ENCODE measurements around the gene RPS6KA1. TPM values are rescaled to one million over a fixed set of nuclear protein-coding genes. Genes with fewer than 3 reads are reported as not detected.
A peak's percentile ranks its signal among the peaks of the same experiment; 100 is the strongest.

RPS6KA1 gene
- total and polyA plus RNA-seq, 2 of the 13 experiments (the other 11 are each of a cell fraction or from before 2014, with no cell fraction given) = 19.6 to 24.2 TPM

DNA sequence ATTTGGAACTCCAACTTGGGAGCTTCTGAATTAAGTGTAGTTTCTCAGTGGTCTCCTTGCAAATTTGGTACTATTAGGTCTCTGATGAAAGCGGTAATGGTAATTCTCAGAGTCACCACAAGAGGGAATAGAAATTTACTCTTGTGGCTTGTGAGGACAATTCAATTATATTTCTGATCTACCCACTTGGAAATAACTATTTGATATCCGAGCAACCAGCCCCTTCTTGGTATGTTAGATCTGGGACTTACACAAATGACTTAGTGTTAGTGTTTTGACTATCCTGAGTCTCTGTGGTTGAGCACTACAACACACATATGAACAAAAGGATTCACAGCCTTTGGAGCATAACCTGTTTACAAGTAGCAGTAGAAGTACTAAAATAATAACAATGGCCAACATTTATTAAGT, 68.1 kb downstream of the RPS6KA1 start:
- Histone ChIP-seq H2AFZ (ENCODE audit: low read length) (no peak overlapping the region), H3K9ac (ENCODE audit: insufficient read depth, low read depth, low read length) (no peak overlapping the region), H3K79me2 (ENCODE audit: insufficient read depth, low read length) (no peaks in the 10 kb centered on the region), H4K20me1 (ENCODE audit: insufficient read depth, low read length) (no peaks in the 10 kb centered on the region), H3K4me1 (ENCODE audit: insufficient read depth, low read length) (no peaks in the 10 kb centered on the region), H3K4me2 (ENCODE audit: low read depth, low read length) (no peak overlapping the region), H3K36me3 (replicated peaks in 1 of 2; ENCODE audit: control insufficient read depth in 1 of 2, insufficient read depth in 2 of 2, low read length in 2 of 2) (no peaks in the 10 kb centered on the region), H3K27ac (ENCODE audit: extremely low read length, insufficient read depth, low read length) (no peak overlapping the region), H3K4me3 (replicated peaks in 1 of 3; ENCODE audit: insufficient read depth in 1 of 3, low read depth in 2 of 3, low read length in 3 of 3) (no peak overlapping the region), H3K27me3 (ENCODE audit: control insufficient read depth in 1 of 2, insufficient read depth in 2 of 2, low read length in 2 of 2) (no peaks in the 10 kb centered on the region; a peak in 1 of 5 replicates), H3K9me3 (ENCODE audit: low read length) (no peaks in the 10 kb centered on the region)
- POLR2A ChIA-PET = no interaction called here
- intact Hi-C loops (cut with micrococcal nuclease; ENCODE audit: unreplicated experiment) (no loop called here), in situ Hi-C loops (cut with HindIII; ENCODE audit: extremely low pct_ligation_motif_present, low pct_unique_long_range_greater_than_20kb) (no loop called here)
- CTCF ChIA-PET (ENCODE audit: low intra/inter-chr PET ratio, low total read pairs) = interaction anchor here (1.0 to 1.8 kb wide), 2 partner anchors 97 to 191 kb away, joined by 4 to 8 read pairs; no protein-coding TSS in a partner anchor
- no TSS peak for BruUV-seq (replicated peaks)
- DNase-seq (ENCODE audit: low spot score) (peak; percentile 53), FAIRE-seq (peak; percentile 53), ATAC-seq (0 out of 3 replicates have a peak, but pooled peaks have one; percentile 35)
- 14% methylated on average over 2 of the region's 2 CpGs for WGBS (ENCODE audit: low lambda C conversion rate)
- TF ChIP-seq STAG1 (CRISPR knock-in tag; IDR thresholded peaks at IDR 0.05) (peak; percentile 33), CTCF (CRISPR knock-in tag; IDR thresholded peaks at IDR 0.05) (peak; percentile 41), SMC3 (IDR thresholded peaks at IDR 0.05; ENCODE audit: low read length) (0 out of 2 replicates have a peak, but pooled peaks have one; percentile 18), POLR2AphosphoS5 (IDR thresholded peaks at IDR 0.05; ENCODE audit: low read depth, low read length) (no peak), NPAS2 (CRISPR knock-in tag; IDR thresholded peaks at IDR 0.05; ENCODE audit: borderline replicate concordance) (no peak)

DNA sequence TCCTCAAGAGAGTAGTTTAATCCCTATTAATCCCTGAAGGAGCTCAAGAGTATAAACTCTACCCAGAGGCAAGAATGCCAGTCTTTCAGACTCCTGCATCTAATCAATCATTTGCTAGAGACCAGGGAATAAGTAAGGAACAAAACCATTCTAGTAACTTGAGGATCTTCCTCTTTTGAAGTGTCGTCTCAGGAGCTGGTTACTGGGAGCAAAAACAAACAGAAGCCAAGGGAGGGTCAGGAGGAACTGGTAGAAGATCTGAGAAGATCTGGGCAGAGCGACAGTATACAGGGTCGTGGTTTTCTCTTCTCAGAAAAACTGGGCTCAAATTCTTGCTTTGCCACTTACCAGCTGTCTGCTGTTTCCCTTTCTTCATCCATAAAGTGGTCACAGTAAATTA, 69.3 kb downstream of the RPS6KA1 start:
- no peaks in the 10 kb centered on the region for H4K20me1 ChIP-seq (ENCODE audit: insufficient read depth, low read length)
- H3K9me3 ChIP-seq (ENCODE audit: low read length) = no peaks in the 10 kb centered on the region
- no peaks in the 10 kb centered on the region for H3K36me3 ChIP-seq (replicated peaks in 1 of 2; ENCODE audit: control insufficient read depth in 1 of 2, insufficient read depth in 2 of 2, low read length in 2 of 2)
- no peaks in the 10 kb centered on the region for H3K79me2 ChIP-seq (ENCODE audit: insufficient read depth, low read length)
- no peak overlapping the region for H3K9ac ChIP-seq (ENCODE audit: insufficient read depth, low read depth, low read length)
- H3K4me2 ChIP-seq (ENCODE audit: low read depth, low read length) = no peak overlapping the region
- H3K4me3 ChIP-seq (replicated peaks in 1 of 3; ENCODE audit: insufficient read depth in 1 of 3, low read depth in 2 of 3, low read length in 3 of 3) = no peak overlapping the region
- no TSS peak for BruUV-seq (replicated peaks)
- ChIA-PET POLR2A (interaction anchor here (1.0 kb wide), 1 partner anchor 95 kb away, joined by 3 read pairs; no protein-coding TSS in a partner anchor), CTCF (ENCODE audit: low intra/inter-chr PET ratio, low total read pairs) (interaction anchor here (1.8 kb wide), 1 partner anchor 190 kb away, joined by 8 read pairs; no protein-coding TSS in a partner anchor)
- no peak overlapping the region for H2AFZ ChIP-seq (ENCODE audit: low read length)
- in situ Hi-C loops (cut with HindIII; ENCODE audit: extremely low pct_ligation_motif_present, low pct_unique_long_range_greater_than_20kb) = no loop called here
- intact Hi-C loops (cut with micrococcal nuclease; ENCODE audit: unreplicated experiment) = no loop called here
- H3K27ac ChIP-seq (ENCODE audit: extremely low read length, insufficient read depth, low read length) = no peak overlapping the region
- no peaks in the 10 kb centered on the region for H3K4me1 ChIP-seq (ENCODE audit: insufficient read depth, low read length)
- WGBS (ENCODE audit: low lambda C conversion rate) = 43% methylated on average over 3 of the region's 3 CpGs
- FAIRE-seq (no peak), ATAC-seq (no peak), DNase-seq (ENCODE audit: low spot score) (no peak)
- H3K27me3 ChIP-seq (ENCODE audit: control insufficient read depth in 1 of 2, insufficient read depth in 2 of 2, low read length in 2 of 2) = no peaks in the 10 kb centered on the region; a peak in 1 of 5 replicates
- no peak for TF ChIP-seq EHMT2 (IDR thresholded peaks at IDR 0.05; ENCODE audit: borderline replicate concordance, low read depth, low read length)
- TF ChIP-seq ETV6 (CRISPR knock-in tag; conservative IDR thresholded peaks at IDR 0.05) = no peak
- no peak for TF ChIP-seq ZNF557 (CRISPR knock-in tag; IDR thresholded peaks at IDR 0.05)
- no peak for TF ChIP-seq ZGPAT (CRISPR knock-in tag; IDR thresholded peaks at IDR 0.05)
- no peak for TF ChIP-seq CCAR2 (optimal IDR thresholded peaks at IDR 0.05; ENCODE audit: low read depth, low read length)
- no peak for TF ChIP-seq ZMAT5 (CRISPR knock-in tag; IDR thresholded peaks at IDR 0.05; ENCODE audit: borderline replicate concordance, low read depth)
- TF ChIP-seq MLLT10 (CRISPR knock-in tag; IDR thresholded peaks at IDR 0.05) = no peak
- no peak for TF ChIP-seq TCF7L2 (IDR thresholded peaks at IDR 0.05; ENCODE audit: low read depth, low read length)
- no peak for TF ChIP-seq CREM (IDR thresholded peaks at IDR 0.05)
- TF ChIP-seq CREM (CRISPR knock-in tag; IDR thresholded peaks at IDR 0.05) = no peak
